A673 (cell line): ENCODE measurements around the gene MAPK8.

ENCODE experiments used
- CTCF ChIP-seq: fragments of 300-800, 200-600 bp; sonication (generic); conservative IDR thresholded peaks from 2 replicates; pipeline ENCODE4 v1.5.1; 2017; ENCODE audit warnings: low read depth, mild to moderate bottlenecking, antibody characterized with exemption, low read length, moderate library complexity, mixed read lengths
- EZH2 ChIP-seq: fragments of 200-600 bp; sonication (generic); IDR thresholded peaks from 2 replicates; pipeline ENCODE4 v1.6.1; 2017; ENCODE audit warnings: borderline replicate concordance, low read depth, mild to moderate bottlenecking, mixed read lengths, antibody characterized with exemption, low read length; ENCODE audit not compliant: poor library complexity, severe bottlenecking

GRCh38 chr10:48357631-48358030 lies 51.2 kb downstream of the MAPK8 start:
- TF ChIP-seq EZH2 (no peak), CTCF (no peak)
